K562 (cell line): Measurements from ENCODE around the gene FEM1B. TPM values are rescaled to one million over a fixed set of nuclear protein-coding genes. Genes with fewer than 3 reads are reported as not detected.

ENCODE experiments used
- ATAC-seq: fragments of 200-7000 bp; cut with Tn5 transposase; 3 replicates; pipeline ENCODE4 v1.9.1; 2020; ENCODE audit warnings: moderate library complexity
- BruUV-seq: library from RNA; stranded (reverse); fragments of 400-500 nt; replicated peaks from 2 replicates; lab custom pipeline; 2021; lab: Mats Ljungman, UMichigan
- CTCF ChIA-PET: fragments of 300-600 bp; formaldehyde crosslinking; extraction: SDS; loops from one replicate; lab custom pipeline; 2021; ENCODE audit warnings: low intra/inter-chr PET ratio; lab: Yijun Ruan, JAX
- POLR2A ChIA-PET: fragments of 300-600, 350-650 bp; sonication (Branson Sonifier 250); formaldehyde crosslinking; extraction: SDS; loops from one replicate; lab custom pipeline; 2021; ENCODE audit warnings: antibody characterized with exemption, inconsistent platforms; lab: Yijun Ruan, JAX
- DNase-seq, 4 experiments: peaks; one replicate each; pipeline versions ENCODE4 v3.0.0 to v3.0.0-alpha.2; 2011 to 2018; ENCODE audit warnings: low spot score in 3 of 4, mixed read lengths in 3 of 4; ENCODE audit errors: extremely low read depth in 1 of 4
- FAIRE-seq: peaks from 2 replicates; lab custom pipeline; 2011; peaks lifted over from hg19 to GRCh38; lab: Jason Lieb, UNC
- H2AFZ ChIP-seq: 2 replicates; pipeline ENCODE4 v1.6.0; 2011; ENCODE audit warnings: low read depth, low read length, control low read depth, inconsistent platforms
- H3K27ac ChIP-seq: fragments of 200-600 bp; 3 replicates; pipeline ENCODE4 v1.8.0; 2011; ENCODE audit warnings: low read depth, mild to moderate bottlenecking, control low read depth, inconsistent platforms, low read length, moderate library complexity, mixed read lengths; ENCODE audit errors: extremely low read depth
- H3K27me3 ChIP-seq, 2 experiments: fragments of 300-600 bp in 1 of 2; 2 replicates in 1 of 2; 3 replicates in 1 of 2; pipeline versions ENCODE4 v1.6.0 to v1.8.0; 2011; ENCODE audit warnings: inconsistent platforms in 2 of 2, low read length in 2 of 2, mild to moderate bottlenecking in 1 of 2, mixed read lengths in 1 of 2, moderate library complexity in 1 of 2; ENCODE audit not compliant: control insufficient read depth in 2 of 2, insufficient read depth in 2 of 2
- H3K36me3 ChIP-seq: fragments of 300-600 bp; 3 replicates; pipeline ENCODE4 v1.8.0; 2011; ENCODE audit warnings: mild to moderate bottlenecking, low read length, inconsistent platforms; ENCODE audit not compliant: control insufficient read depth, insufficient read depth
- H3K4me1 ChIP-seq, 2 experiments: fragments of 200-600 bp in 1 of 2; replicated peaks in 1 of 2; 2 replicates in 1 of 2; 3 replicates in 1 of 2; pipeline versions ENCODE4 v1.5.1 to v1.8.0; 2011; ENCODE audit warnings: inconsistent platforms in 2 of 2, low read length in 2 of 2, mild to moderate bottlenecking in 1 of 2, mixed read lengths in 1 of 2, moderate library complexity in 1 of 2; ENCODE audit not compliant: control insufficient read depth in 2 of 2, insufficient read depth in 2 of 2
- H3K4me2 ChIP-seq: 2 replicates; pipeline ENCODE4 v1.6.1; 2011; ENCODE audit warnings: low read length, control low read depth, inconsistent platforms, mixed read lengths; ENCODE audit not compliant: insufficient read depth
- H3K4me3 ChIP-seq: fragments of 200-600 bp; sonication (generic), shearing (Covaris generic); 2 replicates; pipeline ENCODE4 v1.5.1; 2016; ENCODE audit warnings: control low read depth, inconsistent platforms
- H3K79me2 ChIP-seq: fragments of 200-600 bp; 3 replicates; pipeline ENCODE4 v1.8.0; 2011; ENCODE audit warnings: low read length, inconsistent platforms; ENCODE audit not compliant: control insufficient read depth, insufficient read depth
- H3K9ac ChIP-seq, 2 experiments: 2 replicates each; pipeline versions ENCODE4 v1.6.0 to v1.6.1; 2011; ENCODE audit warnings: low read depth in 2 of 2, low read length in 2 of 2, control low read depth in 1 of 2, inconsistent platforms in 1 of 2, mild to moderate bottlenecking in 1 of 2, mixed read lengths in 1 of 2; ENCODE audit not compliant: insufficient read depth in 1 of 2
- H3K9me1 ChIP-seq: one replicate; pipeline ENCODE4 v1.6.0; 2011; ENCODE audit warnings: inconsistent platforms, mild to moderate bottlenecking, low read length, moderate library complexity; ENCODE audit not compliant: control insufficient read depth, insufficient read depth
- H3K9me3 ChIP-seq: replicated peaks from 2 replicates; pipeline ENCODE4 v1.5.1; 2011; ENCODE audit warnings: low read depth, low read length, inconsistent platforms; ENCODE audit not compliant: control insufficient read depth, insufficient read depth
- H4K20me1 ChIP-seq: replicated peaks from 2 replicates; pipeline ENCODE4 v1.6.1; 2011; ENCODE audit warnings: low read length, inconsistent platforms, mixed read lengths; ENCODE audit not compliant: control insufficient read depth, insufficient read depth
- ATF7 ChIP-seq: fragments of 450-650 bp; IDR thresholded peaks from 2 replicates; pipeline ENCODE4 v1.7.1; 2014; ENCODE audit warnings: mild to moderate bottlenecking, moderate library complexity
- CHD4 ChIP-seq: fragments of 200-600 bp; sonication (generic); IDR thresholded peaks from 3 replicates; pipeline ENCODE4 v1.6.1; 2012; ENCODE audit warnings: low read depth, mild to moderate bottlenecking, mixed read lengths, low read length, inconsistent platforms; ENCODE audit not compliant: insufficient read depth, insufficient replicate concordance, poor library complexity, severe bottlenecking
- HDAC2 ChIP-seq: fragments of 450-650 bp; IDR thresholded peaks from 2 replicates; pipeline ENCODE4 v1.6.1; 2016; ENCODE audit warnings: mild to moderate bottlenecking
- MAFK ChIP-seq: IDR thresholded peaks from 2 replicates; pipeline ENCODE4 v1.6.1; 2011; ENCODE audit warnings: low read length, improper control_type of control experiment
- NUFIP1 ChIP-seq: fragments of 450-650 bp; IDR thresholded peaks from 2 replicates; pipeline ENCODE4 v1.6.1; 2018; ENCODE audit not compliant: partially characterized antibody
- SIN3A ChIP-seq, 2 experiments: fragments of 150-350 bp in 1 of 2; IDR thresholded peaks; 2 replicates each; pipeline ENCODE4 v1.6.1; 2011 to 2016; ENCODE audit warnings: borderline replicate concordance in 2 of 2, low read depth in 2 of 2, low read length in 2 of 2, mild to moderate bottlenecking in 2 of 2, moderate library complexity in 2 of 2; ENCODE audit not compliant: control insufficient read depth in 1 of 2
- SRSF9 ChIP-seq: fragments of 200-400 bp; formaldehyde crosslinking; IDR thresholded peaks from 2 replicates; pipeline ENCODE4 v1.6.1; 2017; ENCODE audit warnings: low read depth, low read length, borderline replicate concordance
- TRIM24 ChIP-seq, 2 experiments: fragments of 450-650 bp; IDR thresholded peaks; 2 replicates each; pipeline ENCODE4 v1.6.1; 2016
- ZNF134 ChIP-seq: fragments of 250-450 bp; sonication (Bioruptor Pico); conservative IDR thresholded peaks from 2 replicates; pipeline ENCODE4 v1.4.0; 2020
- ZNF239 ChIP-seq: fragments of 250-450 bp; sonication (Bioruptor Pico); IDR thresholded peaks from 2 replicates; pipeline ENCODE4 v1.4.0; 2020; ENCODE audit warnings: mild to moderate bottlenecking
- ZNF41 ChIP-seq: fragments of 250-450 bp; sonication (Bioruptor Pico); conservative IDR thresholded peaks from 2 replicates; pipeline ENCODE4 v1.4.0; 2020; ENCODE audit warnings: mild to moderate bottlenecking
- ZNF695 ChIP-seq: fragments of 450-650 bp; formaldehyde crosslinking; IDR thresholded peaks from 2 replicates; pipeline ENCODE4 v1.4.0; 2020; ENCODE audit warnings: mild to moderate bottlenecking, moderate library complexity
- WGBS: fragments of 100-300 bp; shearing (Covaris generic); methylation state at CpG from one replicate; pipeline ENCODE4 v1.1.6; 2016; ENCODE audit warnings: low coverage, mixed read lengths; ENCODE audit not compliant: insufficient coverage; ENCODE audit errors: missing lambda C conversion rate; 5-methylcytosine and 5-hydroxymethylcytosine counted together
- in situ Hi-C: fragments of 300-500 bp; cut with MboI; formaldehyde crosslinking; loops from 4 replicates; pipeline ENCODE4 v1.15.0; 2018; ENCODE audit warnings: inconsistent platforms, mixed read lengths
- intact Hi-C: fragments of 100-400 bp; cut with micrococcal nuclease; formaldehyde crosslinking; loops from 2 replicates; pipeline ENCODE4 v1.14.2; 2022
- polyA plus RNA-seq, 8 experiments: library from polyadenylated mRNA; depleted of rRNA in 4 of 8; stranded (reverse) in 5 of 8; unstranded in 3 of 8; fragments of >200 nt; fragmentation: Nextera tagmentation in 2 of 8; fragmentation: Illumina TruSeq in 1 of 8; extraction: Ambion mirVana in 2 of 8; extraction: Trizol in 1 of 8; gene quantifications; 2 replicates each; pipeline versions ENCODE4 v1.2.1 to v1.2.3, GENCODE V29; 2011 to 2014; ENCODE audit warnings: inconsistent platforms in 1 of 8, missing spikeins in 1 of 8
- total RNA-seq, 7 experiments: library from RNA; depleted of rRNA in 6 of 7; stranded (reverse); fragments of >200 nt in 6 of 7; fragmentation: Illumina TruSeq in 2 of 7; extraction: Trizol in 2 of 7; gene quantifications; 2 replicates each; pipeline versions ENCODE4 v1.2.1 to v1.2.3, GENCODE V29; 2011 to 2021; ENCODE audit warnings: low replicate concordance in 1 of 7
- TF ChIP-seq, protein P1 (sequence below): sonication (generic); formaldehyde crosslinking; IDR thresholded peaks from 2 replicates; pipeline ENCODE4 v1.9.0; 2022; ENCODE audit warnings: mild to moderate bottlenecking, missing genetic modification reagents
- TF ChIP-seq, protein P2 (sequence below): fragments of 250-450 bp; sonication (Bioruptor Pico); IDR thresholded peaks from 2 replicates; pipeline ENCODE4 v1.6.1; 2021; ENCODE audit warnings: mild to moderate bottlenecking

FEM1B gene
- total and polyA plus RNA-seq, 9 of the 15 experiments (the other 6 are each of a cell fraction or from before 2014, with no cell fraction given) = 5.9 to 61.6 (median 20.1) TPM

DNA sequence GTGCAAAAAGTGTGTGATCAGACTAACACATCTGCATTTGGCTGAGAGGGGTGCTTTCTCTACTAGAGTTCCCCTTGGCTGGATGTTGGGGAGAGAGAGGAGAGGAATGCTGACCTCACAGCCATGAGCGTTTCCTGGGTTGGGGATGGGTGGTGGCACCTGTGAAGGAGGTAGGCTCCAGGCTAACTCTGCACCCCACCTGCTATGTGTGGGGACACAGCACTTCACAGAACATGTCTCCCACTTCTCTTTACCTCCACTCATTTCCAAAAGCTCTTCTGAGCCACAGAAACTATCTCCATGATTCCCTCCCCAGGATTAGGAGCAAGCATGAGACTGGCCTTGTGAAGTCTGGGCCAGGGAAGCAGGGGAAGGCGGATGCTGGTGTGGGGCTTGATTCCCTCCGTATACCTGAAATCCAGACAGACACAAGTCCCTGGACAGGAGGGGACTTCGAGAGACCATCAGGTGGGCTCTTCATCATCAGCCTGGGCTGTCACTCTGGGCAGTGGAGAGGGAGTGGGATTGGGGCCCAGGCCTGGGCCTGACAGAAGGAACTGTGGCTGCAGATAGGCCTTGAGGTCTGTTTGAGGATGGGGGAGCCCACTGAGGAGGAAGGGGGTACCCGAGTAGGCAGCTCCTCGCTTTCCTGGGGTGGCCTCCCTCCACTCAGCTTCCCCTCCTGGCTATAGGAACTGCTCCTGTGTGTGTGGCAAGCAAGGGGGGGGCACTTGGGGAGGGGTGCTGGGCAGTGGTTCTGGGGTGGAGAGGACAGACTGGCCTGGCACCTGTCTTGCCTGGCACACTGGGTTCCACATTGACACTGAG, 40.7 kb downstream of the FEM1B start:
- peaks cover 20 to 74% of the 10 kb centered on the region in 2 experiments for H3K27me3 ChIP-seq
- POLR2A ChIA-PET = no interaction called here
- H2AFZ ChIP-seq = no peak overlapping the region
- intact Hi-C loops = no loop called here
- BruUV-seq = no TSS peak
- CTCF ChIA-PET = interaction anchor here (1.3 kb wide), 1 partner anchor 11 kb away, joined by 5 read pairs; no protein-coding TSS in a partner anchor
- no peak overlapping the region for H3K4me2 ChIP-seq
- H4K20me1 ChIP-seq = peaks cover 3% of the 10 kb centered on the region; the same call in 1 of the 2 replicates
- no peak for DNase-seq
- H3K4me3 ChIP-seq = no peak overlapping the region
- H3K9me1 ChIP-seq = no peaks in the 10 kb centered on the region
- ATAC-seq = no peak
- no peak for TF ChIP-seq ZNF41 (CRISPR knock-in tag)
- no peak for TF ChIP-seq ATF7
- TF ChIP-seq CHD4 = no peak
- TF ChIP-seq TRIM24 (IDR thresholded peaks at IDR 0.05) = no peak
- TF ChIP-seq ZNF134 (CRISPR knock-in tag) = no peak
- TF ChIP-seq, protein P1, sequence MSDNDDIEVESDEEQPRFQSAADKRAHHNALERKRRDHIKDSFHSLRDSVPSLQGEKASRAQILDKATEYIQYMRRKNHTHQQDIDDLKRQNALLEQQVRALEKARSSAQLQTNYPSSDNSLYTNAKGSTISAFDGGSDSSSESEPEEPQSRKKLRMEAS = no peak
- TF ChIP-seq SIN3A (IDR thresholded peaks at IDR 0.05; ENCODE audit: borderline replicate concordance in 2 of 2, control insufficient read depth in 1 of 2, low read depth in 2 of 2, low read length in 2 of 2) = no peak
- TF ChIP-seq ZNF239 (CRISPR knock-in tag) = no peak
- no peak for TF ChIP-seq MAFK
- TF ChIP-seq, protein P2, sequence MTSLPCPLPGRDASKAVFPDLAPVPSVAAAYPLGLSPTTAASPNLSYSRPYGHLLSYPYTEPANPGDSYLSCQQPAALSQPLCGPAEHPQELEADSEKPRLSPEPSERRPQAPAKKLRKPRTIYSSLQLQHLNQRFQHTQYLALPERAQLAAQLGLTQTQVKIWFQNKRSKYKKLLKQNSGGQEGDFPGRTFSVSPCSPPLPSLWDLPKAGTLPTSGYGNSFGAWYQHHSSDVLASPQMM (CRISPR knock-in tag) = no peak
- no peak for TF ChIP-seq NUFIP1
- no peak for TF ChIP-seq ZNF695 (CRISPR knock-in tag)
- TF ChIP-seq SRSF9 = no peak
- no peak for TF ChIP-seq HDAC2
- in situ Hi-C loops = no loop called here
- no peaks in the 10 kb centered on the region for H3K79me2 ChIP-seq
- WGBS = 2% methylated on average over 6 of the region's 6 CpGs
- H3K4me1 ChIP-seq = peaks cover 0 to 5% of the 10 kb centered on the region in 2 experiments; a peak in 1 of 5 replicates
- H3K27ac ChIP-seq = no peak overlapping the region
- H3K36me3 ChIP-seq = no peaks in the 10 kb centered on the region
- no peaks in the 10 kb centered on the region for H3K9me3 ChIP-seq
- H3K9ac ChIP-seq = no peak overlapping the region
- FAIRE-seq = no peak
